B cell (primary cell): ENCODE measurements around the gene ARHGAP40. TPM values are rescaled to one million over a fixed set of nuclear protein-coding genes. Genes with fewer than 3 reads are reported as not detected.
A peak's percentile ranks its signal among the peaks of the same experiment; 100 is the strongest.

Source experiments
- ATAC-seq: fragments of 200-7000 bp; cut with Tn5 transposase; one replicate; pipeline ENCODE4 v1.10.0; 2021; ENCODE audit warnings: low read depth, mild to moderate bottlenecking, moderate number of reproducible peaks, moderate library complexity
- CTCF ChIA-PET: fragments of 350-600 bp; sonication (Branson Sonifier 250); formaldehyde crosslinking; loops from one replicate; lab custom pipeline; 2021; ENCODE audit warnings: antibody characterized with exemption, inconsistent platforms; lab: Charles Lee
- POLR2A ChIA-PET: fragments of 350-600 bp; sonication (Branson Sonifier 250); formaldehyde crosslinking; loops from one replicate; lab custom pipeline; 2021; ENCODE audit warnings: antibody characterized with exemption; lab: Charles Lee
- DNase-seq: peaks from one replicate; pipeline ENCODE4 v3.0.0; 2013
- H2AFZ ChIP-seq: 2 replicates; pipeline ENCODE4 v1.6.1; 2012; ENCODE audit warnings: mild to moderate bottlenecking, low read depth, low read length; ENCODE audit not compliant: insufficient read depth, poor library complexity, severe bottlenecking
- H3K27ac ChIP-seq, 2 donors: 1 replicate in 1 of 2; 2 replicates in 1 of 2; pipeline ENCODE4 v1.5.1; 2012 to 2013; ENCODE audit warnings: low read length in 2 of 2, mild to moderate bottlenecking in 2 of 2, moderate library complexity in 1 of 2
- H3K27me3 ChIP-seq, 4 experiments: fragments of 200-600 bp in 1 of 4; sonication (generic) in 1 of 4; replicated peaks in 1 of 4; 1 replicate in 2 of 4; 2 replicates in 2 of 4; pipeline versions ENCODE4 v1.6.1 to v1.7.0; 2013 to 2016; ENCODE audit warnings: low read length in 3 of 4, mild to moderate bottlenecking in 2 of 4, mixed read lengths in 1 of 4, moderate library complexity in 1 of 4; ENCODE audit not compliant: insufficient read depth in 4 of 4, control insufficient read depth in 3 of 4; ENCODE audit errors: control extremely low read depth in 1 of 4
- H3K36me3 ChIP-seq, 2 experiments: replicated peaks in 1 of 2; 1 replicate in 1 of 2; 2 replicates in 1 of 2; pipeline versions ENCODE4 v1.6.1 to v1.7.1; 2013; ENCODE audit warnings: low read length in 1 of 2; ENCODE audit not compliant: insufficient read depth in 2 of 2, control insufficient read depth in 1 of 2; ENCODE audit errors: control extremely low read depth in 1 of 2, extremely low read depth in 1 of 2
- H3K4me1 ChIP-seq, 2 donors: fragments of 200-600 bp in 1 of 2; sonication (generic) in 1 of 2; 1 replicate in 1 of 2; 2 replicates in 1 of 2; pipeline versions ENCODE4 v1.5.1 to v1.6.1; 2013 to 2017; ENCODE audit warnings: low read length in 2 of 2; ENCODE audit not compliant: control insufficient read depth in 2 of 2, insufficient read depth in 2 of 2
- H3K4me2 ChIP-seq: replicated peaks from 2 replicates; pipeline ENCODE3; 2012; ENCODE audit warnings: mild to moderate bottlenecking, low read depth, low read length; ENCODE audit not compliant: poor library complexity, severe bottlenecking
- H3K4me3 ChIP-seq, 5 experiments: fragments of 200-600 bp in 1 of 5; sonication (generic) in 1 of 5; 1 replicate in 3 of 5; 2 replicates in 2 of 5; pipeline versions ENCODE4 v1.5.1 to v1.7.0; 2011 to 2016; ENCODE audit warnings: low read length in 4 of 5, mild to moderate bottlenecking in 4 of 5, low read depth in 2 of 5, control low read depth in 1 of 5, moderate library complexity in 1 of 5; ENCODE audit not compliant: insufficient read depth in 1 of 5; ENCODE audit errors: control extremely low read depth in 1 of 5, extremely low read depth in 1 of 5
- H3K79me2 ChIP-seq: fragments of 200-600 bp; sonication (generic); one replicate; pipeline ENCODE4 v1.6.0; 2016; ENCODE audit warnings: low read length; ENCODE audit not compliant: control insufficient read depth, insufficient read depth
- H3K9ac ChIP-seq: fragments of 200-600 bp; sonication (generic); 2 replicates; pipeline ENCODE4 v1.6.1; 2017; ENCODE audit warnings: mild to moderate bottlenecking, low read length, moderate library complexity
- H3K9me3 ChIP-seq, 3 donors: one replicate each; pipeline versions ENCODE4 v1.6.1 to v1.7.1; 2013; ENCODE audit warnings: low read length in 2 of 3; ENCODE audit not compliant: control insufficient read depth in 2 of 3, insufficient read depth in 1 of 3; ENCODE audit errors: control extremely low read depth in 1 of 3
- H4K20me1 ChIP-seq: 2 replicates; pipeline ENCODE4 v1.6.0; 2012; ENCODE audit warnings: mild to moderate bottlenecking, low read length; ENCODE audit not compliant: insufficient read depth, control insufficient read depth, poor library complexity, severe bottlenecking
- H3K27ac Mint-ChIP-seq: one replicate; pipeline ENCODE4 v1.8.0; 2021; ENCODE audit warnings: mixed read lengths
- H3K27me3 Mint-ChIP-seq: one replicate; pipeline ENCODE4 v1.8.0; 2021; ENCODE audit warnings: mixed read lengths
- H3K4me1 Mint-ChIP-seq: one replicate; pipeline ENCODE4 v1.8.0; 2021; ENCODE audit warnings: mixed read lengths
- H3K4me3 Mint-ChIP-seq: one replicate; pipeline ENCODE4 v1.8.0; 2021; ENCODE audit warnings: mixed read lengths
- H3K9me3 Mint-ChIP-seq: one replicate; pipeline ENCODE4 v1.8.0; 2022; ENCODE audit warnings: mixed read lengths; ENCODE audit not compliant: insufficient read depth
- CTCF ChIP-seq: fragments of 200-600 bp; IDR thresholded peaks from one replicate; pipeline ENCODE4 v1.8.0; 2022; ENCODE audit warnings: antibody characterized with exemption, mild to moderate bottlenecking
- EZH2 ChIP-seq: IDR thresholded peaks from 2 replicates; pipeline ENCODE4 v1.6.1; 2012; ENCODE audit warnings: borderline replicate concordance, low read depth, mild to moderate bottlenecking, moderate library complexity, low read length; ENCODE audit not compliant: insufficient read depth, poor library complexity, severe bottlenecking
- WGBS: methylation state at CpG from one replicate; pipeline ENCODE4 v1.1.5; 2013; ENCODE audit warnings: missing lambda C conversion rate; ENCODE audit not compliant: insufficient coverage; 5-methylcytosine and 5-hydroxymethylcytosine counted together
- intact Hi-C: fragments of 100-400 bp; cut with micrococcal nuclease; formaldehyde crosslinking; loops from one replicate; pipeline ENCODE4 v1.10.0; 2022
- polyA plus RNA-seq: library from polyadenylated mRNA; depleted of rRNA; stranded (reverse); fragments of >200 nt; gene quantifications from 2 replicates; pipeline ENCODE4 v1.2.3, GENCODE V29; 2012
- total RNA-seq, 2 donors: library from RNA; stranded (reverse); fragments of 120-200 nt in 1 of 2; gene quantifications; 1 replicate in 1 of 2; 2 replicates in 1 of 2; pipeline versions ENCODE4 v1.2.3 to v1.2.4, GENCODE V29; 2013 to 2022

ARHGAP40 gene
- total and polyA plus RNA-seq, 2 donors (not counting 1 experiment from before 2014, with no cell fraction given): not detected

- DNase-seq (peak; percentile 36), ATAC-seq (no peak)
- H3K4me3 ChIP-seq: no peak overlapping the region
- H3K27me3 Mint-ChIP-seq: peaks cover 70% of the 10 kb centered on the region
- H3K9me3 Mint-ChIP-seq: no peaks in the 10 kb centered on the region
- no peak overlapping the region for H3K27ac ChIP-seq
- intact Hi-C loops: no loop called here
- H4K20me1 ChIP-seq: no peaks in the 10 kb centered on the region
- no peaks in the 10 kb centered on the region for H3K36me3 ChIP-seq
- WGBS: 6% methylated on average over 11 of the region's 14 CpGs
- POLR2A ChIA-PET: no interaction called here
- no peaks in the 10 kb centered on the region for H3K4me1 Mint-ChIP-seq
- H3K9ac ChIP-seq: no peak overlapping the region
- H3K27me3 ChIP-seq: peaks cover 0 to 42% (median 19%) of the 10 kb centered on the region in 4 experiments
- no peak overlapping the region for H3K27ac Mint-ChIP-seq
- H3K4me1 ChIP-seq: no peaks in the 10 kb centered on the region
- CTCF ChIA-PET: no interaction called here
- H3K9me3 ChIP-seq: no peaks in the 10 kb centered on the region
- TF ChIP-seq EZH2 (no peak), CTCF (no peak)
- H3K4me3 Mint-ChIP-seq: no peak overlapping the region
- no peaks in the 10 kb centered on the region for H3K79me2 ChIP-seq
- no peak overlapping the region for H3K4me2 ChIP-seq
- H2AFZ ChIP-seq: no peak overlapping the region
Observed at GRCh38 chr20:38685853-38686473, 84.4 kb downstream of the ARHGAP40 start.
